GM18909 (cell line): ENCODE data around the gene DNAH2.
A peak's percentile ranks its signal among the peaks of the same experiment; 100 is the strongest.

Experiments
- ATAC-seq: cut with Tn5 transposase; IDR thresholded peaks from one replicate; pipeline ENCODE4 v1.9.1; 2021; ENCODE audit warnings: mild to moderate bottlenecking; ENCODE audit not compliant: unreplicated experiment, poor library complexity

Gene DNAH2

GRCh38 chr17:7816926-7817642, 99.5 kb downstream of the DNAH2 start:
- no peak for ATAC-seq

- ATAC-seq = no peak
These were observed 100.1 kb downstream of the DNAH2 start for GRCh38 chr17:7817643-7817964.

- ATAC-seq = no peak
These were observed 100.5 kb downstream of the DNAH2 start for GRCh38 chr17:7818026-7818425.

GRCh38 chr17:7818746-7819645, 101.5 kb downstream of the DNAH2 start:
- ATAC-seq = no peak

DNA sequence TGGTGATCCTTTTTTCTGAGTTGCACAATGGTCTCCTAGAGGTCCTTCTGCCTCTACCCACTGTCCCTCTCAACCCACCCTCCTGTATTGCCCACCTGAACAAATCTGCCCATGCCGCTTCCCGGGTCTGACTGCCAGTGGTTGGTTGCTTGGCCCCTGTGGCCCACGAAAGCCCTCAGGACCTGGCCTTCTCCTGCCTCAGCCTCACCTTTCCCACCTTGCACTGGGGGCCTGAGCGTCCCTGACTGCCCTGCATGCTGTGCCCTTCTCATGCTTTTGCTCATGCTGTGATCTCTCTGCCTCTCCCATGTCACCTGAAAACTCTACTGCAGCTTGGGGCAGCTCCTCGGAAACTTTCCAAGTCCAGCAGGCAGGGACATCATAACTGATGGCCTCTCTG, 102.7 kb downstream of the DNAH2 start:
- ATAC-seq = no peak

DNA sequence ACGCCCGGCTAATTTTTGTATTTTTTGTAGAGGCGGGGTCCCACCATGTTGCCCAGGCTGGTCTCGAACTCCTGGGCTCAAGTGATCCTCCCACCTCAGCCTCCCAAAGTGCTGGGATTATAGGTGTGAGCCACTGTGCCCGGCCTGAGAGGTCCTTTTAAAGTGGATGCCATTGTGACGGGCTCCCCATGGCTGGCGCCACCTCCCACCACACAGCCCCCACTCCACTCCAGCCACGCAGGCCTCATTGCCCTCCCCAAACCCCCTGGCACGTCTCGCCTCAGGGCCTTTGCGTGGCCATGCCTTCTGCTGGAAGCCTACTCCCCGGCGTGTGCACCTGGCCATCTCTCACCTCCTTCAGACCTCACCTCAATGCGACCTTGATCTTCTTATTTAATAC, 104.6 kb downstream of the DNAH2 start:
- ATAC-seq = no peak

- no peak for ATAC-seq
These were observed 106.0 kb downstream of the DNAH2 start for GRCh38 chr17:7823581-7824001.

DNA sequence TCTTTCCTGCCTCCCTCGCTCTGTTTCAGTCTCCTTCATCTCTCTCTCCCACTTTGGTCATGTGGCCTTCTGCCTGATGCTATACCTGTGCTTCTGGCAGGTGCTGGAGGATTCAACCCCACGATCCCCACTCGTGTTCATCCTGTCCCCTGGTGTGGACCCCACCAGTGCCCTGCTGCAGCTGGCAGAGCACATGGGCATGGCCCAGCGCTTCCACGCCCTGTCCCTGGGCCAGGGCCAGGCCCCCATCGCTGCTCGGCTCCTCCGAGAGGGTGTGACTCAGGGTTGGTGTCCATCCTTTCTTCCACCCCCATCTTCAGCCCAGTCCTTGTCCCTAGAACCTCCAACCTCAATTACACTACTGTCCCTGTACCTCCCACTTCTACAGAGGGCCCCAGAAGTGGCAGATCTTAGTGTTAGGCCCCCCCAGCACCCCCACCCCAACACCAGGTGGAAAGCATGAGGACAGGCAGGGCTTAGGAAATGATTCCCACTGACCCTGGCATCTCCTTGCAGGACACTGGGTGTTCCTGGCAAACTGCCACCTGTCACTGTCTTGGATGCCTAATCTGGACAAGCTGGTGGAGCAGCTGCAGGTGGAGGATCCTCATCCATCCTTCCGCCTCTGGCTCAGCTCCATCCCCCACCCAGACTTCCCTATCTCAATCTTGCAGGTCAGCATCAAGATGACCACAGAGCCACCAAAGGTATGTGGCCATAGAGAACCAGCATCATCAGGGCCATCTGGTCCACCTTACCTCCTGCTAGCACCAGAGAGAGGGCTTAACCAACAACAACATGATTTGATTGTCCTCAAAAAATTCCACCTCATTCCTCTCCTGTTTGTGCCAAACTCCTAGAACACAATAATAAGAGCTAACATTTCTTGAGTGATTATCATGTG, 106.7 kb downstream of the DNAH2 start:
- ATAC-seq = no peak

DNA sequence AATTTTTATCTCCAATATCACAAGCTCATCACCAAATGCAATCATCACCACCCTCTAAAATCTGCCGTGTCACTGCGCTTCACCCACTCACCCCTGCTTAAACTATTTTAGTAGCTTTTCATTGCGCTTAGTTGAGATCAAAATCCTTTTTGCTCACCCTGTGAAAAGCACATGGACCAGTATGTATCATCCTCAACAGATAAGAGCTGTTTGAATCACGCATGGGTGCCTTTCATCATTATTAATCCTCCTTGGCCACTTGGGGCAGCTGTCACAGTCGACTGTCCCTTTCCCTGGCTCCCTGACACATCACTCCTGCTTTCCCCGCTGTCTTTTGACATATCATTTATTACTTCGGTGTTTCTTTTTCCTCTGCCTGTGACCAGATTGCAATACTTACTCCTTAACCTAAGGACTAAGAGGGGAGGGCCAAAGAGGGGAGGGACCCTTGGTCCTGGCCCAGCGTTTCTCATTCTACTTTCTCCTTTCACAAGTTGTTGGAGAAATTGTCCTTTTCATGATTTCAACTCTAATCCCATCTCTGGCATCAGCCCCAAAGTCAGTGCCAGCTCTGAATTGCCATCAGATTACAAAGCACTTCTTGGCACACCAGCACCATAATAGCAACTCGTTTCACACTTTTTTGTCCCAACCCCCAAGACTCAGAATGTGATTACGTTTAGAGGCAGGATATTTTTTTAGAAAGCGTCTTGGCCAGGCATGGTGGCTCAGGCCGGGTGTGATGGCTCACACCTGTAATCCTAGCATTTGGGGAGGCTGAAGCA, 107.9 kb downstream of the DNAH2 start:
- no peak for ATAC-seq

DNA sequence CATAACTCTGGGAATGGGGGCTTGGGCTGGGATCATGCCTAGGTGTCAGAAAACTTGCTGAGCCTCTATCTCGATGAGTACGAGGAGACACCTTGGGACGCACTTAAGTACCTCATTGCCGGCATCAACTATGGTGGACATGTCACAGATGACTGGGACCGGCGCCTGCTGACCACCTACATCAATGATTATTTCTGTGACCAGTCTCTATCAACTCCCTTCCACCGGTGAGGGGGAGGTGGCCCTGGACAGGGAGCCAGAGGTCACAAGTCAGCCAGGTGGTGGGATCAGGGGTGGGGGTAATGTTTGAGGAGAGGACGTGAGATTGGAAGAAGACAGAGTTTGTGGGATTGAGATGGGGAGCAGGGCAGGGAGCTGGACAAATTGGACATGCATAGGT, 113.1 kb downstream of the DNAH2 start:
- no peak for ATAC-seq

GRCh38 chr17:7831233-7831632, 113.7 kb downstream of the DNAH2 start:
- no peak for ATAC-seq

GRCh38 chr17:7832431-7832830, 114.9 kb downstream of the DNAH2 start:
- ATAC-seq = no peak

- ATAC-seq = no peak
These were observed 115.7 kb downstream of the DNAH2 start for GRCh38 chr17:7833011-7833794.

GRCh38 chr17:7833795-7834541, 116.4 kb downstream of the DNAH2 start, which contains the start of gene KDM6B:
KDM6B (plus strand) TSS chr17:7834217; CDS start chr17:7845555, 11,338 bp downstream.
- peak; percentile 38 for ATAC-seq

DNA sequence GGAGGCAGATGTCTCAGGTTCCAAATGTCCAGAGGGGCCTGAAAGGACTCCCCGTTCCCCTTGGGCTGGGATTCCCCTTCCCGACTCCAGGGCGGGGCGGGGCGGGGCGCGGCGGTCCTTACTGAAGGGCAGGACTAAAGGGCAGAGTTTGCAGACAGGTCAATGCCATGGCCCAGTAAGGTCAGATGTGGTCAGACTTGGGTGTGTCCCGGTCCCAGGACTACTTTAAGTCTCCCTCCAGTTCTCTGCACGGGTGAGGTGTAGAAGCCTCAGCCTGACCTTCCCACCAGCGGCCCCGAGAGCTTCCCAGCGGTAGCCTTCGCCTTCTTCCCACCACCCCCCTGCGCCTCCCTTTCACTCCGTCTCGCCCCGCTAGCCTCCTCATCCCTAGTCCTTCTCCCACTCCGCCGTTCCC, 117.0 kb downstream of the DNAH2 start:
- ATAC-seq = no peak

- ATAC-seq = peak; percentile 51
These were observed 117.6 kb downstream of the DNAH2 start for GRCh38 chr17:7834957-7835813.

DNA sequence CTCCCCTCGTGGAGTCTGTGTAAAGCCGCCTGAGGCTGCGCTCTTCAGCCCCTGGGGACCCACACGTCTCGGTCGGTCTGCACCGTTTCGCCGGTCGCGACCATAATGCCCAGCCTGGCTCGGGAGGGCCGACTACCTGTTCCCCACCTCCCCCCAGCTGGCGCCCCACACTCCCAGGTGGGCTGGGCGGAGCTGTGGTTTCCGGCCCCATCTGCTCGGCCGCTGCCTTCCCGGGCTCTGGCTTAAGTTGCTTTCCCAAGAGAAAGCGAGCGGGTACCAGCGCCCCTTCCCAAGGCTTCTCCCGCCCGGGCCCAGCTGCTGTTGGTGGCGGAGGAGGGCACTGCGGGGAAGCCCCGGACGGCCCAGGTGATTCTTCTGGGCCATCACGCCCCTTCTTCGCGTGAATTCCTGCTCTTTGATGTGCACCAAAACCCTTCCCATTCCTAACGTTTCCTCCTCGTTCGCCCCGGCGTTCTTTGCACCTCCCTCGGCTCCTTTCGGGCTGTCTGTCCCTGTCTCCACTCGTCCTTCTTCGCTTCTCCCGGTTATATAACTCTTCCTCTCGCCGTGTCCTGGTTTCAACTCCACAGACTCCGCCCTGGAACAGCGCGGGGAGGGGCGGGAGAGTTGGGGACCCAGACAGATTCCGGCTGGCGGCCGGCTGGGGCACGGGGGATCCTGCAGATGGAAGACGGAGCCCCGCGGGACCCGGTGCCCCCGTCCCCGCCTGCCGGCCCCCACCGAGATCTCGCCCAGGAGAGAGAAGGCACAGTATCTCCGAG, 118.5 kb downstream of the DNAH2 start:
- no peak for ATAC-seq
